Mesendoderm (in vitro differentiated cells): ENCODE results near the gene SLC22A8. TPM values are rescaled to one million over a fixed set of nuclear protein-coding genes. Genes with fewer than 3 reads are reported as not detected.
"Not testable (repeated sequence)": the region's sequence is repeated elsewhere in the genome, so short reads cannot be mapped to it uniquely, and the experiment has no call there.

Experiments
- DNase-seq: peaks from one replicate; pipeline ENCODE4 v3.0.0; 2013
- H2AK5ac ChIP-seq: 2 replicates; pipeline ENCODE4 v1.6.1; 2013; ENCODE audit warnings: low read length, inconsistent platforms
- H2BK120ac ChIP-seq: 2 replicates; pipeline ENCODE4 v1.6.1; 2013; ENCODE audit warnings: low read depth, mild to moderate bottlenecking, low read length, moderate library complexity, mixed read lengths
- H2BK15ac ChIP-seq: replicated peaks from 2 replicates; pipeline ENCODE4 v1.6.1; 2013; ENCODE audit warnings: low read depth, mild to moderate bottlenecking, moderate library complexity
- H2BK5ac ChIP-seq: 2 replicates; pipeline ENCODE4 v1.6.1; 2013; ENCODE audit warnings: low read length, inconsistent platforms
- H3K18ac ChIP-seq: 2 replicates; pipeline ENCODE4 v1.6.1; 2013; ENCODE audit warnings: mild to moderate bottlenecking, low read length, mixed read lengths
- H3K23ac ChIP-seq: one replicate; pipeline ENCODE4 v1.6.1; 2013; ENCODE audit warnings: low read length
- H3K27ac ChIP-seq: 2 replicates; pipeline ENCODE4 v1.5.1; 2013; ENCODE audit warnings: low read depth, mild to moderate bottlenecking, inconsistent platforms, low read length, moderate library complexity
- H3K27me3 ChIP-seq: 2 replicates; pipeline ENCODE4 v1.6.1; 2013; ENCODE audit warnings: low read length, control low read depth, mild to moderate bottlenecking, inconsistent platforms; ENCODE audit not compliant: insufficient read depth, poor library complexity
- H3K36me3 ChIP-seq: 2 replicates; pipeline ENCODE4 v1.6.1; 2013; ENCODE audit warnings: low read length, inconsistent platforms; ENCODE audit not compliant: control insufficient read depth, insufficient read depth
- H3K4ac ChIP-seq: one replicate; pipeline ENCODE4 v1.6.1; 2013; ENCODE audit warnings: low read depth, mild to moderate bottlenecking, low read length, moderate library complexity
- H3K4me1 ChIP-seq: 2 replicates; pipeline ENCODE4 v1.6.1; 2013; ENCODE audit warnings: low read depth, low read length, inconsistent platforms; ENCODE audit not compliant: control insufficient read depth
- H3K4me2 ChIP-seq: 2 replicates; pipeline ENCODE4 v1.6.1; 2013; ENCODE audit warnings: low read length
- H3K4me3 ChIP-seq: 2 replicates; pipeline ENCODE4 v1.5.1; 2013; ENCODE audit warnings: mild to moderate bottlenecking, low read length
- H3K56ac ChIP-seq: one replicate; pipeline ENCODE4 v1.6.1; 2013; ENCODE audit warnings: low read length
- H3K79me1 ChIP-seq: 2 replicates; pipeline ENCODE4 v1.6.1; 2013; ENCODE audit warnings: low read length, inconsistent platforms
- H3K79me2 ChIP-seq: 2 replicates; pipeline ENCODE4 v1.6.1; 2013; ENCODE audit warnings: mild to moderate bottlenecking, low read length; ENCODE audit not compliant: control insufficient read depth, insufficient read depth
- H3K9ac ChIP-seq: 2 replicates; pipeline ENCODE4 v1.6.1; 2013; ENCODE audit warnings: low read length, inconsistent platforms
- H4K5ac ChIP-seq: one replicate; pipeline ENCODE4 v1.6.1; 2013; ENCODE audit warnings: low read length
- H4K8ac ChIP-seq: one replicate; pipeline ENCODE4 v1.6.1; 2013; ENCODE audit warnings: low read depth, mild to moderate bottlenecking, control low read depth, low read length, moderate library complexity
- WGBS: extraction: QIAGEN DNeasy Blood & Tissue Kit; methylation state at CpG from one replicate; pipeline ENCODE4 v1.1.7; 2013; ENCODE audit warnings: low lambda C conversion rate, missing lambda C conversion rate; ENCODE audit not compliant: insufficient coverage; ENCODE audit errors: extremely low coverage; 5-methylcytosine and 5-hydroxymethylcytosine counted together
- polyA plus RNA-seq, 2 experiments: library from polyadenylated mRNA; stranded (reverse); fragments of 200-250 nt; gene quantifications; one replicate each; pipeline ENCODE4 v1.2.3, GENCODE V29; 2013

SLC22A8 gene
- polyA plus RNA-seq (2013, experiment 1 of 2) = not detected
- polyA plus RNA-seq (2013, experiment 2 of 2) = not detected

- no peak within 1 kb of the TSS for H3K4me2 ChIP-seq
- no CpG with 5 or more reads among the region's 18 CpGs for WGBS
- no peak within 1 kb of the TSS for H2BK120ac ChIP-seq
- no peaks in the 10 kb centered on the region for H3K27me3 ChIP-seq
- no peaks in the 10 kb centered on the region for H3K4me1 ChIP-seq
- H3K79me2 ChIP-seq = no peaks in the 10 kb centered on the region
- no peak within 1 kb of the TSS for H3K56ac ChIP-seq
- H3K23ac ChIP-seq = no peak within 1 kb of the TSS
- DNase-seq = peak; percentile 50
- no peak within 1 kb of the TSS for H2BK15ac ChIP-seq
- no peak within 1 kb of the TSS for H4K5ac ChIP-seq
- no peak within 1 kb of the TSS for H3K4ac ChIP-seq
- no peak within 1 kb of the TSS for H4K8ac ChIP-seq
- H3K9ac ChIP-seq = no peak within 1 kb of the TSS
- no peak within 1 kb of the TSS for H3K27ac ChIP-seq
- H3K36me3 ChIP-seq = no peaks in the 10 kb centered on the region
- H3K18ac ChIP-seq = no peak within 1 kb of the TSS
- H2AK5ac ChIP-seq = no peak within 1 kb of the TSS
- H3K79me1 ChIP-seq = no peaks in the 10 kb centered on the region
- no peak within 1 kb of the TSS for H2BK5ac ChIP-seq
- no peak within 1 kb of the TSS for H3K4me3 ChIP-seq
Measured at GRCh38 chr11:63015521-63016215, at the start of gene SLC22A8. Gene SLC22A8 (minus strand): TSS chr11:63015841. CDS start chr11:63014958, 883 bp downstream.

GRCh38 chr11:63046203-63046602 is 30.6 kb upstream of the SLC22A8 start:
- not testable (repeated sequence) for H3K56ac ChIP-seq, H3K27me3 ChIP-seq, H2BK15ac ChIP-seq, H3K23ac ChIP-seq, H3K79me1 ChIP-seq, H3K18ac ChIP-seq, H4K8ac ChIP-seq, H4K5ac ChIP-seq, H3K9ac ChIP-seq, H3K4ac ChIP-seq, H3K27ac ChIP-seq, H3K4me3 ChIP-seq, H3K4me2 ChIP-seq, H3K4me1 ChIP-seq, H3K79me2 ChIP-seq, H2AK5ac ChIP-seq, H2BK5ac ChIP-seq, H3K36me3 ChIP-seq, H2BK120ac ChIP-seq, DNase-seq
- WGBS = no CpG with 5 or more reads among the region's 1 CpG

- no peak overlapping the region for H3K56ac ChIP-seq
- no peak overlapping the region for H3K18ac ChIP-seq
- H3K4me1 ChIP-seq = no peaks in the 10 kb centered on the region
- H3K27me3 ChIP-seq = no peaks in the 10 kb centered on the region
- no peak for DNase-seq
- no peaks in the 10 kb centered on the region for H3K36me3 ChIP-seq
- no peaks in the 10 kb centered on the region for H3K79me2 ChIP-seq
- no peak overlapping the region for H3K4ac ChIP-seq
- H4K5ac ChIP-seq = no peak overlapping the region
- no peak overlapping the region for H2AK5ac ChIP-seq
- no CpG with 5 or more reads among the region's 3 CpGs for WGBS
- no peak overlapping the region for H3K4me2 ChIP-seq
- no peak overlapping the region for H2BK120ac ChIP-seq
- H4K8ac ChIP-seq = no peak overlapping the region
- no peak overlapping the region for H3K27ac ChIP-seq
- H3K79me1 ChIP-seq = no peaks in the 10 kb centered on the region
- no peak overlapping the region for H3K4me3 ChIP-seq
- H3K23ac ChIP-seq = no peak overlapping the region
- no peak overlapping the region for H2BK15ac ChIP-seq
- H3K9ac ChIP-seq = no peak overlapping the region
- H2BK5ac ChIP-seq = no peak overlapping the region
Measured at GRCh38 chr11:63042596-63042995, 27.0 kb upstream of the SLC22A8 start.

GRCh38 chr11:63032457-63032856 is 16.8 kb upstream of the SLC22A8 start:
- no peak overlapping the region for H3K4me2 ChIP-seq
- no CpG with 5 or more reads among the region's 4 CpGs for WGBS
- no peak overlapping the region for H2BK15ac ChIP-seq
- no peak overlapping the region for H3K23ac ChIP-seq
- no peak overlapping the region for H2AK5ac ChIP-seq
- no peak overlapping the region for H3K9ac ChIP-seq
- no peaks in the 10 kb centered on the region for H3K27me3 ChIP-seq
- H3K4ac ChIP-seq = no peak overlapping the region
- DNase-seq = no peak
- no peak overlapping the region for H4K5ac ChIP-seq
- H2BK5ac ChIP-seq = no peak overlapping the region
- H3K36me3 ChIP-seq = no peaks in the 10 kb centered on the region
- no peaks in the 10 kb centered on the region for H3K4me1 ChIP-seq
- no peak overlapping the region for H2BK120ac ChIP-seq
- no peaks in the 10 kb centered on the region for H3K79me2 ChIP-seq
- no peak overlapping the region for H3K4me3 ChIP-seq
- H3K27ac ChIP-seq = no peak overlapping the region
- no peaks in the 10 kb centered on the region for H3K79me1 ChIP-seq
- no peak overlapping the region for H4K8ac ChIP-seq
- no peak overlapping the region for H3K56ac ChIP-seq
- no peak overlapping the region for H3K18ac ChIP-seq

- peak; percentile 73 for DNase-seq
- no peak overlapping the region for H2BK120ac ChIP-seq
- no peak overlapping the region for H3K27ac ChIP-seq
- H4K8ac ChIP-seq = no peak overlapping the region
- no peak overlapping the region for H3K4ac ChIP-seq
- H3K4me2 ChIP-seq = no peak overlapping the region
- H3K18ac ChIP-seq = no peak overlapping the region
- H2BK5ac ChIP-seq = no peak overlapping the region
- H3K27me3 ChIP-seq = no peaks in the 10 kb centered on the region
- H3K23ac ChIP-seq = no peak overlapping the region
- no peak overlapping the region for H3K4me3 ChIP-seq
- no peaks in the 10 kb centered on the region for H3K79me1 ChIP-seq
- no peak overlapping the region for H4K5ac ChIP-seq
- no peak overlapping the region for H2BK15ac ChIP-seq
- H3K9ac ChIP-seq = no peak overlapping the region
- H3K4me1 ChIP-seq = no peaks in the 10 kb centered on the region
- no peak overlapping the region for H2AK5ac ChIP-seq
- no CpG with 5 or more reads among the region's 19 CpGs for WGBS
- H3K36me3 ChIP-seq = no peaks in the 10 kb centered on the region
- no peaks in the 10 kb centered on the region for H3K79me2 ChIP-seq
- H3K56ac ChIP-seq = no peak overlapping the region
Measured at GRCh38 chr11:63023841-63024648, 8.4 kb upstream of the SLC22A8 start.
